HCT116 (cell line): ENCODE measurements around the gene SH3RF2. TPM values are rescaled to one million over a fixed set of nuclear protein-coding genes. Genes with fewer than 3 reads are reported as not detected.

Experiments
- ATAC-seq: fragments of 200-7000 bp; cut with Tn5 transposase; 2 replicates; pipeline ENCODE4 v1.9.1; 2020; ENCODE audit warnings: mild to moderate bottlenecking, moderate library complexity
- BruUV-seq: library from RNA; stranded (reverse); fragments of 400-500 nt; replicated peaks from 2 replicates; lab custom pipeline; 2021; lab: Mats Ljungman, UMichigan
- CTCF ChIA-PET: fragments of 300-600 bp; sonication (Branson Sonifier 250); formaldehyde crosslinking; loops from one replicate; lab custom pipeline; 2021; ENCODE audit warnings: antibody characterized with exemption; lab: Charles Lee
- POLR2A ChIA-PET: fragments of 300-600, 350-600 bp; sonication (Branson Sonifier 250); formaldehyde crosslinking; loops from one replicate; lab custom pipeline; 2021; ENCODE audit warnings: antibody characterized with exemption; lab: Charles Lee
- RAD21 ChIA-PET, 2 experiments: fragments of 300-600 bp; sonication (Branson Sonifier 250); formaldehyde crosslinking; loops; one replicate each; lab custom pipeline; 2023; ENCODE audit warnings: low total read pairs in 2 of 2; ENCODE audit not compliant: uncharacterized antibody in 2 of 2, unreplicated experiment in 2 of 2, low non-redundant PET in 1 of 2; lab: Charles Lee
- DNase-seq: peaks from one replicate; pipeline ENCODE4 v3.0.0-alpha.2; 2010; ENCODE audit warnings: low read depth, low spot score
- H2AFZ ChIP-seq: fragments of 200-600 bp; shearing (Covaris generic), sonication (generic); 2 replicates; pipeline ENCODE4 v1.6.1; 2017; ENCODE audit warnings: low read depth, mixed run types, mixed read lengths, antibody characterized with exemption, low read length; ENCODE audit not compliant: poor library complexity, severe bottlenecking
- H3K27ac ChIP-seq: 2 replicates; pipeline ENCODE4 v1.5.1; 2012; ENCODE audit warnings: low read depth, low read length
- H3K27me3 ChIP-seq: fragments of 200-600 bp; sonication (generic); 2 replicates; pipeline ENCODE4 v1.6.1; 2016; ENCODE audit warnings: mixed run types, low read length, mixed read lengths; ENCODE audit not compliant: insufficient read depth
- H3K36me3 ChIP-seq, 2 experiments: fragments of 200-500 bp in 1 of 2; fragments of 200-600 bp in 1 of 2; sonication (Bioruptor generic) in 1 of 2; sonication (generic) in 1 of 2; 2 replicates each; pipeline versions ENCODE4 v1.5.1 to v1.6.1; 2014 to 2016; ENCODE audit warnings: low read length in 2 of 2, inconsistent platforms in 1 of 2, mixed read lengths in 1 of 2, mixed run types in 1 of 2; ENCODE audit not compliant: insufficient read depth in 2 of 2, control insufficient read depth in 1 of 2
- H3K4me1 ChIP-seq, 2 experiments: fragments of 200-600 bp in 1 of 2; sonication (generic) in 1 of 2; 2 replicates each; pipeline versions ENCODE4 v1.5.1 to v1.6.1; 2012 to 2017; ENCODE audit warnings: low read length in 2 of 2, inconsistent platforms in 1 of 2, mild to moderate bottlenecking in 1 of 2, mixed read lengths in 1 of 2, mixed run types in 1 of 2, moderate library complexity in 1 of 2; ENCODE audit not compliant: insufficient read depth in 2 of 2, control insufficient read depth in 1 of 2
- H3K4me2 ChIP-seq: fragments of 200-600 bp; sonication (generic); 2 replicates; pipeline ENCODE4 v1.6.1; 2017; ENCODE audit warnings: mixed run types, low read length, mixed read lengths
- H3K4me3 ChIP-seq, 2 experiments: fragments of 200-600 bp in 1 of 2; sonication (generic) in 1 of 2; replicated peaks in 1 of 2; 2 replicates each; pipeline ENCODE4 v1.5.1; 2011 to 2016; ENCODE audit warnings: low read length in 2 of 2, control low read depth in 1 of 2, low read depth in 1 of 2, mild to moderate bottlenecking in 1 of 2, mixed read lengths in 1 of 2, mixed run types in 1 of 2
- H3K79me2 ChIP-seq: fragments of 200-600 bp; sonication (generic); 2 replicates; pipeline ENCODE4 v1.6.1; 2017; ENCODE audit warnings: mild to moderate bottlenecking, mixed run types, low read length, moderate library complexity, mixed read lengths; ENCODE audit not compliant: insufficient read depth
- H3K9ac ChIP-seq: fragments of 200-600 bp; sonication (generic); 2 replicates; pipeline ENCODE4 v1.6.1; 2016; ENCODE audit warnings: low read length, mixed read lengths
- H3K9me2 ChIP-seq: fragments of 200-600 bp; sonication (generic), shearing (Covaris generic); 2 replicates; pipeline ENCODE4 v1.6.1; 2017; ENCODE audit warnings: mixed run types, mild to moderate bottlenecking, moderate library complexity; ENCODE audit not compliant: insufficient read depth
- H3K9me3 ChIP-seq, 2 experiments: fragments of 200-500 bp in 1 of 2; fragments of 200-600 bp in 1 of 2; sonication (Bioruptor generic) in 1 of 2; sonication (generic) in 1 of 2; 2 replicates each; pipeline ENCODE4 v1.6.1; 2014 to 2017; ENCODE audit warnings: low read length in 2 of 2, mixed read lengths in 2 of 2, inconsistent platforms in 1 of 2, low read depth in 1 of 2, mild to moderate bottlenecking in 1 of 2, mixed run types in 1 of 2, moderate library complexity in 1 of 2; ENCODE audit not compliant: control insufficient read depth in 1 of 2, insufficient read depth in 1 of 2
- H4K20me1 ChIP-seq: fragments of 200-600 bp; sonication (generic), shearing (Covaris generic); 2 replicates; pipeline ENCODE4 v1.6.1; 2017; ENCODE audit warnings: mixed run types, mild to moderate bottlenecking, moderate library complexity; ENCODE audit not compliant: insufficient read depth
- CBX3 ChIP-seq: IDR thresholded peaks from 2 replicates; pipeline ENCODE4 v1.6.1; 2012; ENCODE audit warnings: low read depth
- CEBPB ChIP-seq: IDR thresholded peaks from 2 replicates; pipeline ENCODE4 v1.6.1; 2012; ENCODE audit warnings: low read depth
- EGR1 ChIP-seq: IDR thresholded peaks from 2 replicates; pipeline ENCODE4 v1.6.1; 2012; ENCODE audit warnings: low read depth
- ELF1 ChIP-seq: IDR thresholded peaks from 2 replicates; pipeline ENCODE4 v1.6.1; 2012; ENCODE audit warnings: low read depth, borderline replicate concordance
- EZH2 ChIP-seq: fragments of 200-600 bp; sonication (generic); IDR thresholded peaks from 2 replicates; pipeline ENCODE4 v1.6.1; 2017; ENCODE audit warnings: antibody characterized with exemption, mixed run types
- EZH2phosphoT487 ChIP-seq: fragments of 200-600 bp; IDR thresholded peaks from 2 replicates; pipeline ENCODE4 v1.6.1; 2018; ENCODE audit warnings: antibody characterized with exemption, borderline replicate concordance
- FOSL1 ChIP-seq: IDR thresholded peaks from 2 replicates; pipeline ENCODE4 v1.6.1; 2012; ENCODE audit warnings: low read depth
- JUND ChIP-seq: IDR thresholded peaks from 2 replicates; pipeline ENCODE4 v1.6.1; 2012
- POLR2A ChIP-seq: IDR thresholded peaks from 2 replicates; pipeline ENCODE4 v1.7.0; 2011; ENCODE audit warnings: borderline replicate concordance; ENCODE audit not compliant: insufficient read depth, insufficient read length; ENCODE audit errors: extremely low read depth
- POLR2AphosphoS5 ChIP-seq: IDR thresholded peaks from 2 replicates; pipeline ENCODE4 v1.6.1; 2011; ENCODE audit warnings: mild to moderate bottlenecking, low read depth, low read length, moderate library complexity
- RAD21 ChIP-seq: IDR thresholded peaks from 2 replicates; pipeline ENCODE4 v1.6.1; 2012; ENCODE audit warnings: low read depth, mild to moderate bottlenecking
- SIN3A ChIP-seq: IDR thresholded peaks from 2 replicates; pipeline ENCODE4 v1.6.1; 2012; ENCODE audit warnings: low read depth
- SRF ChIP-seq: IDR thresholded peaks from 2 replicates; pipeline ENCODE4 v1.6.1; 2012; ENCODE audit warnings: low read depth
- YY1 ChIP-seq: IDR thresholded peaks from 2 replicates; pipeline ENCODE4 v1.6.1; 2011; ENCODE audit warnings: low read length, low read depth, moderate library complexity, mild to moderate bottlenecking; ENCODE audit not compliant: insufficient replicate concordance; ENCODE audit errors: extremely low read depth
- ZFX ChIP-seq: fragments of 450-650 bp; IDR thresholded peaks from 2 replicates; pipeline ENCODE4 v1.6.1; 2017
- ZNF274 ChIP-seq: fragments of 200-500 bp; sonication (Bioruptor generic); IDR thresholded peaks from 2 replicates; pipeline ENCODE4 v1.6.1; 2014; ENCODE audit warnings: mild to moderate bottlenecking, low read depth, low read length, inconsistent platforms
- intact Hi-C: fragments of 100-400 bp; cut with micrococcal nuclease; formaldehyde crosslinking; loops from 2 replicates; pipeline ENCODE4 v1.10.0; 2022
- total RNA-seq: library from RNA; stranded (reverse); gene quantifications from one replicate; pipeline ENCODE4 v1.2.1, GENCODE V29; 2021; ENCODE audit not compliant: unreplicated experiment
- TF ChIP-seq, protein P1 (sequence below): IDR thresholded peaks from 2 replicates; pipeline ENCODE4 v1.6.1; 2012; ENCODE audit warnings: low read depth
- TF ChIP-seq, protein P2 (sequence below): IDR thresholded peaks from 2 replicates; pipeline ENCODE4 v1.6.1; 2011; ENCODE audit warnings: mild to moderate bottlenecking, low read length, moderate library complexity; ENCODE audit not compliant: insufficient replicate concordance; ENCODE audit errors: extremely low read depth

Gene SH3RF2
- total RNA-seq, 1 experiment from 2014 or later: 14.3 TPM

DNA sequence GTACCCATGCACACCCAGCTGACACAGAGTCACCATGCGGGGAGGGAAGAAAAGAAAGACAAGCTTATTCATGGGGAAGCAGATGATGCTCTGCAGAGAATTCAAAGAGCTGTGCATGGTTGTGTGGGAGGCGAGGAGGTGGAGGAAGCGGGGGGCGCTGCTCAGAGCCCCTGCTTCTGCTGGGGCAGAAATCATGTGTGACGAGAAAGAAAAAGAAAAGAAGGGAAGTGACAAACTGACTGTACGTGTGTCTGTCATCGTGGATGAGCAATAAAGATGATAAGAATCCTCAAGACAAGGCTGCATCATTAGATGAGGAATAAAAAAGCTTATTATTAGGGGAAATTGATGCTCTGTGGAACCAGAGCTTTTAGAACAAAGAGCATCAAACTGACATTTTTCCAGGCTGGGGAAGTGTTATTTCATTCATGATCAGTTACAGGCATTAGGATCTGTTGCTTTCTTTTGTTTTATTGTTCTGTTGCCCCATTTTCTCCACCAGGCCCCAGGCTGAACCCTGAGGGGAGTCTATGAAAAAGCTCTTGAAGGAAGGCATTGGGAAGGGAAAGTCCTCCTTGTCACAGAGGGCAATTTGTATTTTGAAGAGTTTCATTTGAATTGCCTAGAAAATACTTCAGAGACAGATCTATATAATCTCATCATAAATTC lies 20.3 kb upstream of the SH3RF2 start:
- TF ChIP-seq, protein P1, sequence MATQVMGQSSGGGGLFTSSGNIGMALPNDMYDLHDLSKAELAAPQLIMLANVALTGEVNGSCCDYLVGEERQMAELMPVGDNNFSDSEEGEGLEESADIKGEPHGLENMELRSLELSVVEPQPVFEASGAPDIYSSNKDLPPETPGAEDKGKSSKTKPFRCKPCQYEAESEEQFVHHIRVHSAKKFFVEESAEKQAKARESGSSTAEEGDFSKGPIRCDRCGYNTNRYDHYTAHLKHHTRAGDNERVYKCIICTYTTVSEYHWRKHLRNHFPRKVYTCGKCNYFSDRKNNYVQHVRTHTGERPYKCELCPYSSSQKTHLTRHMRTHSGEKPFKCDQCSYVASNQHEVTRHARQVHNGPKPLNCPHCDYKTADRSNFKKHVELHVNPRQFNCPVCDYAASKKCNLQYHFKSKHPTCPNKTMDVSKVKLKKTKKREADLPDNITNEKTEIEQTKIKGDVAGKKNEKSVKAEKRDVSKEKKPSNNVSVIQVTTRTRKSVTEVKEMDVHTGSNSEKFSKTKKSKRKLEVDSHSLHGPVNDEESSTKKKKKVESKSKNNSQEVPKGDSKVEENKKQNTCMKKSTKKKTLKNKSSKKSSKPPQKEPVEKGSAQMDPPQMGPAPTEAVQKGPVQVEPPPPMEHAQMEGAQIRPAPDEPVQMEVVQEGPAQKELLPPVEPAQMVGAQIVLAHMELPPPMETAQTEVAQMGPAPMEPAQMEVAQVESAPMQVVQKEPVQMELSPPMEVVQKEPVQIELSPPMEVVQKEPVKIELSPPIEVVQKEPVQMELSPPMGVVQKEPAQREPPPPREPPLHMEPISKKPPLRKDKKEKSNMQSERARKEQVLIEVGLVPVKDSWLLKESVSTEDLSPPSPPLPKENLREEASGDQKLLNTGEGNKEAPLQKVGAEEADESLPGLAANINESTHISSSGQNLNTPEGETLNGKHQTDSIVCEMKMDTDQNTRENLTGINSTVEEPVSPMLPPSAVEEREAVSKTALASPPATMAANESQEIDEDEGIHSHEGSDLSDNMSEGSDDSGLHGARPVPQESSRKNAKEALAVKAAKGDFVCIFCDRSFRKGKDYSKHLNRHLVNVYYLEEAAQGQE: no peak
- TF ChIP-seq EZH2: no peak
- no peak for TF ChIP-seq EGR1
- no peak for TF ChIP-seq CBX3
- TF ChIP-seq SRF: no peak
- TF ChIP-seq POLR2AphosphoS5: no peak
- no peak for TF ChIP-seq ELF1
- no peak for TF ChIP-seq FOSL1
- no peak for TF ChIP-seq EZH2phosphoT487
- TF ChIP-seq, protein P2, sequence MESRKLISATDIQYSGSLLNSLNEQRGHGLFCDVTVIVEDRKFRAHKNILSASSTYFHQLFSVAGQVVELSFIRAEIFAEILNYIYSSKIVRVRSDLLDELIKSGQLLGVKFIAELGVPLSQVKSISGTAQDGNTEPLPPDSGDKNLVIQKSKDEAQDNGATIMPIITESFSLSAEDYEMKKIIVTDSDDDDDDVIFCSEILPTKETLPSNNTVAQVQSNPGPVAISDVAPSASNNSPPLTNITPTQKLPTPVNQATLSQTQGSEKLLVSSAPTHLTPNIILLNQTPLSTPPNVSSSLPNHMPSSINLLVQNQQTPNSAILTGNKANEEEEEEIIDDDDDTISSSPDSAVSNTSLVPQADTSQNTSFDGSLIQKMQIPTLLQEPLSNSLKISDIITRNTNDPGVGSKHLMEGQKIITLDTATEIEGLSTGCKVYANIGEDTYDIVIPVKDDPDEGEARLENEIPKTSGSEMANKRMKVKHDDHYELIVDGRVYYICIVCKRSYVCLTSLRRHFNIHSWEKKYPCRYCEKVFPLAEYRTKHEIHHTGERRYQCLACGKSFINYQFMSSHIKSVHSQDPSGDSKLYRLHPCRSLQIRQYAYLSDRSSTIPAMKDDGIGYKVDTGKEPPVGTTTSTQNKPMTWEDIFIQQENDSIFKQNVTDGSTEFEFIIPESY: no peak
- no peak for TF ChIP-seq ZNF274
- no peak for TF ChIP-seq JUND
- no peak for TF ChIP-seq SIN3A
- TF ChIP-seq ZFX: no peak
- TF ChIP-seq YY1: no peak
- TF ChIP-seq CEBPB: no peak
- TF ChIP-seq POLR2A: no peak
- TF ChIP-seq RAD21: no peak
- H3K27me3 ChIP-seq: no peaks in the 10 kb centered on the region
- ChIA-PET CTCF (no interaction called here), RAD21 (no interaction called here), POLR2A (no interaction called here)
- ATAC-seq: no peak
- no peaks in the 10 kb centered on the region for H3K9me2 ChIP-seq
- no peak overlapping the region for H3K4me3 ChIP-seq
- no peaks in the 10 kb centered on the region for H4K20me1 ChIP-seq
- no peaks in the 10 kb centered on the region for H3K9me3 ChIP-seq
- no peak overlapping the region for H2AFZ ChIP-seq
- peaks cover 0 to 8% of the 10 kb centered on the region in 2 experiments; a peak in 3 of 4 replicates for H3K4me1 ChIP-seq
- no TSS peak for BruUV-seq
- H3K27ac ChIP-seq: no peak overlapping the region
- intact Hi-C loops: no loop called here
- no peak for DNase-seq
- H3K79me2 ChIP-seq: no peaks in the 10 kb centered on the region
- H3K4me2 ChIP-seq: no peak overlapping the region
- no peak overlapping the region for H3K9ac ChIP-seq
- no peaks in the 10 kb centered on the region for H3K36me3 ChIP-seq
